Aorta (tissue), 5 donors: ENCODE results near the gene VWF. TPM values are rescaled to one million over a fixed set of nuclear protein-coding genes. Genes with fewer than 3 reads are reported as not detected.

Experiments
- ATAC-seq: fragments of 200-7000 bp; cut with Tn5 transposase; one replicate; pipeline ENCODE4 v1.9.1; 2022; ENCODE audit warnings: moderate library complexity; ENCODE audit not compliant: low FRiP score
- DNase-seq, 2 donors: peaks; one replicate each; pipeline ENCODE4 v3.0.0-alpha.2; 2020
- H3K27ac ChIP-seq, 2 donors: one replicate each; pipeline ENCODE4 v1.5.1; 2013; ENCODE audit warnings: low read length in 2 of 2, mild to moderate bottlenecking in 2 of 2, moderate library complexity in 2 of 2, control low read depth in 1 of 2, inconsistent platforms in 1 of 2, low read depth in 1 of 2
- H3K27me3 ChIP-seq, 2 donors: one replicate each; pipeline ENCODE4 v1.6.1; 2013; ENCODE audit warnings: control low read depth in 1 of 2, low read length in 1 of 2, mild to moderate bottlenecking in 1 of 2, moderate library complexity in 1 of 2; ENCODE audit not compliant: insufficient read depth in 2 of 2, control insufficient read depth in 1 of 2
- H3K36me3 ChIP-seq, 2 donors: one replicate each; pipeline ENCODE4 v1.6.1; 2013; ENCODE audit warnings: control low read depth in 1 of 2, low read length in 1 of 2, mild to moderate bottlenecking in 1 of 2; ENCODE audit not compliant: insufficient read depth in 2 of 2, control insufficient read depth in 1 of 2
- H3K4me1 ChIP-seq, 2 donors: one replicate each; pipeline ENCODE4 v1.6.1; 2013; ENCODE audit warnings: low read length in 2 of 2, control low read depth in 1 of 2, mild to moderate bottlenecking in 1 of 2, moderate library complexity in 1 of 2; ENCODE audit not compliant: insufficient read depth in 2 of 2, control insufficient read depth in 1 of 2
- H3K4me3 ChIP-seq, 2 donors: one replicate each; pipeline ENCODE4 v1.5.1; 2013; ENCODE audit warnings: low read length in 2 of 2, control low read depth in 1 of 2, mild to moderate bottlenecking in 1 of 2
- H3K9me3 ChIP-seq: one replicate; pipeline ENCODE4 v1.6.1; 2013; ENCODE audit warnings: mild to moderate bottlenecking, low read length; ENCODE audit not compliant: control insufficient read depth
- WGBS, 2 donors: extraction: QIAGEN DNeasy Blood & Tissue Kit; methylation state at CpG; one replicate each; pipeline ENCODE4 v1.1.7; 2013; 5-methylcytosine and 5-hydroxymethylcytosine counted together
- intact Hi-C, 2 donors: fragments of 100-400 bp; cut with DNase I; formaldehyde crosslinking; loops; one replicate each; pipeline versions ENCODE4 v1.14.2 to v1.15.0; 2022
- polyA plus RNA-seq, 2 donors: library from polyadenylated mRNA; stranded (reverse); fragments of 200-250 nt; gene quantifications; one replicate each; pipeline ENCODE4 v1.2.3, GENCODE V29; 2013
- total RNA-seq, 2 donors: library from RNA; stranded (reverse); fragmentation: NEBNext Ultra II Directional; extraction: Animal tissue kit (Norgen Biotek cat#: 25700); gene quantifications; one replicate each; pipeline ENCODE4 v1.2.1, GENCODE V29; 2021
- donor health status: healthy with polysubstance abuse.
- donor health status: Bipolar disorder and iron deficiency.
- donor health status: DM: no; HTN: no; CAD: no.
- donor health status: DM: no; HTN: no; CAD: no.
- donor health status: DM: yes; HTN: yes; CAD: no.

Gene VWF
- total and polyA plus RNA-seq, 4 donors: 1.3 to 619 (median 263) TPM

GRCh38 chr12:5915511-5915910, 209.0 kb downstream of the VWF start:
- Histone ChIP-seq H3K4me3 (no peak overlapping the region), H3K36me3 (no peaks in the 10 kb centered on the region), H3K9me3 (no peaks in the 10 kb centered on the region), H3K27me3 (no peaks in the 10 kb centered on the region), H3K27ac (no peak overlapping the region), H3K4me1 (no peaks in the 10 kb centered on the region)
- DNase-seq (no peak), ATAC-seq (no peak)
- WGBS, 2 donors: 78 to 86% methylated on average over 4 of the region's 4 CpGs
- intact Hi-C loops: no loop called here

DNA sequence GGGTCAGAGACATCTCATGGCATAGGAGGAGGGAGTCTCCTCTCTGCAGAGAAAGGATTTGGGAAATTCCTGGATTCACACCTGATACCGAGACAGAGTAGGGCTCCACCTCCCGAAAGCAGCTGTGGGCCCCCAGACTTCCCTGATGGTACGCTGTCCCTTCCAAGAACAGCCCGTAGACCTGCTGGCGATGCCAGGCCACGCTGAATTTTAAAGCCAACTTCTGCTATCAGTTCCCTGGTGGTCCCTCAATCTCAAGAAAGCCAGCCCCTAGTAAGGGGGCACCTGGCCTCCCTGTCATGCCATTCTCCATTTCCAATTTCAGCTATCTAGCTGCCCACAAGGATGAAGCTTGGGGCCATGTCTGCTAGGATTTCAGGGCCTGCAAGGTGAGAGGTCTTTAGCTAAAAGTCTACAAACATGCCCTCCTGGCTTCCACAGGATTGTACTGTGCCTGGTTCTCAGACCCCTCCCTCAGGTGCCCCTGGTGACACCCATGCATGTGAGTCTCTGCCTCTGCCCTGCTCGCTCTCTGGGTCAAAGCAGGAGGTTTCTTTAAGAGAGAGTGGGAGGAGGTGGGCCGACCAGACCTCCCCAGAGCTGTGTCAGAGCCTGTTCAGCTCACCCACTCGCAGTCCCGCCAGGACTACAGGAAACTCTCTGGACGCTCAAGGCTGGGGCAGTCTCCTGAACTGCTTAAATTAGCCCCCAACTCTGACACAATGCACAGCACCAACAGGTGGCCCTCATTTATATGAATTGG, 209.9 kb downstream of the VWF start:
- Histone ChIP-seq H3K36me3 (no peaks in the 10 kb centered on the region), H3K27me3 (no peaks in the 10 kb centered on the region), H3K9me3 (no peaks in the 10 kb centered on the region), H3K4me3 (no peak overlapping the region), H3K27ac (no peak overlapping the region), H3K4me1 (no peaks in the 10 kb centered on the region)
- WGBS, 2 donors: 73 to 77% methylated on average over 11 of the region's 11 CpGs
- DNase-seq (no peak), ATAC-seq (no peak)
- intact Hi-C loops: no loop called here

DNA sequence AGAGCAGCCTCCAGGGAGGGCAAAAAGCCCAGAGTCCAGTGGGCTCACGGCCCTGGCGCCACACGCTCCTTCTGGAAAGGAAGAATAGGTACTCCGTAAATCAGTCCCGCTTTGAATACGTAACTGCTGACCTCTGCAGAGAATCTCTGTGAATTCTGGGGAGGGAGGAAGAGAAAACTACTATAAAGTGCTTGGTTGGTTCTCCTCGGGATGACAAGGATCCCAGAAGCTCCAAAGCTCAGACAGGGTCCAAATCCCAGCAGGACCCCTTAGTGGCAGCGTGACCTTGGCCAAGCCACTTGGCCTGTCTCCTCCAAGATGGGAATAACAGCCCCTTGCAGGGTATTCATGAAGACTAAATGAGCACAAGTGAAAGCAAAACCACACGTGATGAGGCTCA, 211.1 kb downstream of the VWF start:
- Histone ChIP-seq H3K27ac (no peak overlapping the region), H3K4me1 (no peaks in the 10 kb centered on the region), H3K9me3 (no peaks in the 10 kb centered on the region), H3K27me3 (no peaks in the 10 kb centered on the region), H3K4me3 (no peak overlapping the region), H3K36me3 (no peaks in the 10 kb centered on the region)
- intact Hi-C loops: no loop called here
- no peak for DNase-seq
- WGBS, 2 donors: 89 to 90% methylated on average over 9 of the region's 9 CpGs
- no peak for ATAC-seq

DNA sequence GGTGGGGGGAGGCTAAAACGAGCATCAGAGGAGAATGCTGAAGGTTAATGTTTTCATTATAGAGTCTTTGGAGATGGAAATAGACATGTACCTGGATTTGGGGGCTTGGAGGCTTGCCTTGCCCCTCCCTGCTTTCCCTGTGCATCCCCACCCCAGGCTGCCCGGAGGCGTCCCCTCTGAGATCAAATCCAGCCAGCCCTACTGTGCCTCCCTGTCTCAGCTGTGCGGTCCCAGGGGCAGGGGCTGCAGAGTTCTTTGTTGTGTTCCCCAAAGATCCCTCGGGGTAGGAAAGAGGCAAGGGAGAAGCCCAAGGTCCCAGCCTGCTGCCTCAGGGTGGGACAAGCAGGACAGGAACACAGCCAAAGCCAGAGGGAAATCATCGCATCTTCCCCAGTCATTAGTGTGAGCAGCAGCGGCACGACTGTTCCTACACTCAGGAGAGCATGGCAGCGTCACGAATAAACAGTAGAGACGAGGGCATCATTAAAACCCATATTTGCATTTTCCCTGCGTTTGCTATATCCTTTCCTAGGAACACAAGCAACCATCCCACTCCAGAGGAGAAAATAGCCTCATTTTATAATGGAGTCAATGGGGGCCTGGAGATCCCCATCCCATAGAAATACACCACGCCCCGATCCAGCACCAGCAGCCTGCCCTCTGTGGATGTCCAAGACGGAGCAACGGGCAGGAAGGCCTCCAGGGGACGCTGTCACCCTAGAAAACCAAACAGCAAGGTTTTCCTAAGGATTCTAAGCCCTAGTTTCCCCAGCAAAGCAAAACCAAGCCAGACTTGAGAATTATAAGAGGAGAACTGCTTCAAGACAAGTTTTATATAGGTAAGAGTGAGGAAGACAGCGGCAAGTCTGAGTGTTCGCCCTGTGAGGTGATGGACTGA, 211.8 kb downstream of the VWF start:
- Histone ChIP-seq H3K27me3 (no peaks in the 10 kb centered on the region), H3K36me3 (no peaks in the 10 kb centered on the region), H3K9me3 (peaks cover 2% of the 10 kb centered on the region), H3K4me1 (no peaks in the 10 kb centered on the region), H3K4me3 (no peak overlapping the region), H3K27ac (no peak overlapping the region)
- WGBS, 2 donors: 65 to 72% methylated on average over 19 of the region's 19 CpGs
- DNase-seq (no peak), ATAC-seq (no peak)
- intact Hi-C loops: no loop called here

DNA sequence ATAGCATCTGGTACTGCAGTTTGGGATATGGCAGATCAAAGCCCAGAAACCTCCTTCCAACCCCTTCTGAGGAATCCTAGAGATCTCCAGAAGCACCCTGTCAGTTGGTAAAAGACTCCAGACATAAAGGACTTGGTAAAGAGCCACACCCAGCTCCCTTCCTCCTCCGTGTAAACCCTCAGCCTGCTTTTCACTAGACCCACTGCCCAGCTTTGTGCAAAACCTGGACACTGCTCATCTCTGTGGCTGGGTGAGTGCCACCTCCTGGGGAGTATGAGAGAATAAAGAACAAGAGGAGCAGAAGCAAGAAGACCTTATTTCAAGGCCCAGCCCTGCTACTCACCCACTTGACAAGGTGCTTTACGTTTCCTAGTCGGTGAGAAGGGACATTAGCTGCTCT, 212.5 kb downstream of the VWF start:
- H3K27ac ChIP-seq: no peak overlapping the region
- H3K36me3 ChIP-seq: no peaks in the 10 kb centered on the region
- peaks cover 2% of the 10 kb centered on the region for H3K9me3 ChIP-seq
- ATAC-seq (no peak), DNase-seq (no peak)
- H3K27me3 ChIP-seq: no peaks in the 10 kb centered on the region
- no peak overlapping the region for H3K4me3 ChIP-seq
- H3K4me1 ChIP-seq: no peaks in the 10 kb centered on the region
- 63 to 64% methylated on average over 3 of the region's 3 CpGs for WGBS, 2 donors
- intact Hi-C loops: no loop called here

- Histone ChIP-seq H3K9me3 (peaks cover 2% of the 10 kb centered on the region), H3K4me1 (no peaks in the 10 kb centered on the region), H3K4me3 (no peak overlapping the region), H3K27me3 (no peaks in the 10 kb centered on the region), H3K36me3 (no peaks in the 10 kb centered on the region), H3K27ac (no peak overlapping the region)
- intact Hi-C loops: no loop called here
- no peak for DNase-seq
- no peak for ATAC-seq
- WGBS, 2 donors: 77 to 78% methylated on average over 7 of the region's 7 CpGs
Observed at GRCh38 chr12:5910790-5911548, 213.5 kb downstream of the VWF start.

- no peak overlapping the region for H3K27ac ChIP-seq
- DNase-seq: no peak
- H3K4me3 ChIP-seq: no peak overlapping the region
- H3K27me3 ChIP-seq: no peaks in the 10 kb centered on the region
- 81 to 84% methylated on average over 5 of the region's 5 CpGs for WGBS, 2 donors
- peaks cover 2% of the 10 kb centered on the region for H3K9me3 ChIP-seq
- no peaks in the 10 kb centered on the region for H3K36me3 ChIP-seq
- ATAC-seq: no peak
- intact Hi-C loops: no loop called here
- no peaks in the 10 kb centered on the region for H3K4me1 ChIP-seq
Observed at GRCh38 chr12:5909560-5909959, 214.9 kb downstream of the VWF start.

GRCh38 chr12:5908251-5908650, 216.2 kb downstream of the VWF start:
- Histone ChIP-seq H3K27ac (no peak overlapping the region), H3K4me1 (no peaks in the 10 kb centered on the region), H3K9me3 (peaks cover 2% of the 10 kb centered on the region), H3K4me3 (no peak overlapping the region), H3K36me3 (no peaks in the 10 kb centered on the region), H3K27me3 (no peaks in the 10 kb centered on the region)
- WGBS, 2 donors: 86 to 87% methylated on average over 7 of the region's 7 CpGs
- intact Hi-C loops: no loop called here
- ATAC-seq (no peak), DNase-seq (no peak)
